ENCODE results near the gene LCE2C.
A peak's percentile ranks its signal among the peaks of the same experiment; 100 is the strongest.
"Not testable (repeated sequence)": the region's sequence is repeated elsewhere in the genome, so short reads cannot be mapped to it uniquely, and the experiment has no call there.

The LCE2C gene, protein sequence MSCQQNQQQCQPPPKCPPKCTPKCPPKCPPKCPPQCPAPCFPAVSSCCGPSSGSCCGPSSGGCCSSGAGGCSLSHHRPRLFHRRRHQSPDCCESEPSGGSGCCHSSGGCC

DNA sequence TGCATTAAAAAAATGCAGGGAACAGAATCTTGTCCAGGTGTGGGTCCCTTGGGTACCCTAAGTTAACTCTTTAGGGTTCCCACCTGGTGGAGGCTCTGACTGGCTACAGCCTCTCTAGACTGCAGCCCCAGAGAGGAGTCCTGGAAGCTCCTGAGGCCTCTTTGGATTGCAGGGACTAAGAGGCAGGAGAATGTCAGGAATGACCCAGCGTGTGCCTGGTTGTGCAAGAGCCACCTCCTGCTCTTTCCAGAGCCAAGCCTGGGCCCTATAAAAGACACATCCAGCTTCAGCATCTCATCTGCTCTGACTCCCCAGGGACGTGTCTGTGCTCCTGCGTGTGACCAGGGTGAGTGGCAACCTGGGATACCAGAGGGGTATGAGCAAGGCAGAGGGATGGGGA lies at the start of gene LCE2C:
Gene LCE2C (plus strand): TSS at position 297 of the 400 bp plus-strand sequence. CDS start 737 bp downstream, outside the sequence.
- DNase-seq, result not testable (repeated sequence)

DNA sequence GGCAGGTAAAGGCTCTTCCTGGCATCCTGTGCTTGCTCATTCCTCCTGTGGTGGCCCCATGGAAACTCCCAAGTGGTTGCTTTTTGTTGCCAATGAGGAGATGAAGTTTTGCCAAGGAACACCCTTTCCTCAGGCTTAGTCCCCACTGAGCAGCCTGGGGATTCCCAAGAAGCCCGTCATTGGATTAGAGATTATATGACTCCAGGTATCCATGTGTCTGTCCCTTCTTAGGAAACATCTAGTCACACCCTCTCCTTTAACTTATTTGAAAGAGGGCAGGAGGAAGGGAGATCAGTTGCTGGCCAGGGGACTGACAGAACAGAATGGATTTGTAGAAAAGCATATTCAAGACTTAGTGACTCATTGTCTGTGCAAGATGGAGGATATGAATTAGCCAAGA lies 48.3 kb upstream of the LCE2C start:
- no peak for DNase-seq

- DNase-seq, result no peak
Measured at GRCh38 chr1:152630596-152630995, 44.5 kb upstream of the LCE2C start.

DNA sequence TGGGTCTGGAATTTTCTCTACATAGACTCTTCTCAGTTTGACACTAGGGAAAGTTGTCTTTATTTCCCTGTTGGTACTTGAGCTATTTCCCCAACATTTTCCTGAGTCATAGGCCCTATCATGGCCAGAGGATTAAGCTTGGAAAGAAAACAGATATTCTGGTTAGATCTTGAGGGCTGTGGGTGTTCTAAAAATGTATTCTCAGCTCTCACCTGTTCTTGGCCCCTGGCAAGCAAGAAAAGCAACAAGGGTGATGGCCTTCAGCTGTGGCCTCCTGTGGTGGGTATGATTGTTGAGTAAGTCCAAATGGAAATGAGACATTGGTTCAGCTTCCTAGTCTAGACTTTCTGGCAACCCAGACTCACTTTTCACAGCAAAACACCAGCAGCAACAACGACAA lies 34.7 kb upstream of the LCE2C start:
- DNase-seq, result no peak

GRCh38 chr1:152643945-152644344 lies 31.1 kb upstream of the LCE2C start:
- no peak for DNase-seq

DNA sequence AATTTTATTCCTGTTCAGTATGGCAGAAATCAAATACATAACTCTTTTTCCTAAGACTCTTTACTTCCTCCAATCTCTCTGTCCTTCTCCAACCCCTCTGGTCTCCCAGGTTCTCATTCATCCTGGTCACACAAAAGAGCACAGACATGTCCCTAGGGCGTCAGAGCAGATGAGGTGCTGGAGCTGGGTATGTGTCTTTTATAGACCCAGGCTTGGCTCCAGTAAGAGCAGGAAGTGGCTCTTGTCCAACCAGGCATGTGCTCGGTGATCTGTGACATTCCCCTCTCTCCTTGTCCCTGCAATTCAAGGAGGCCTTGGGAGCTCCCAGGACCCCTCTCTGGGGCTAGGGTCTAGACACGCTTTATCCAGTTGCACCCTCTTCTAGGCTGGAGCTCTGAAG lies 29.9 kb upstream of the LCE2C start:
- no peak for DNase-seq

DNA sequence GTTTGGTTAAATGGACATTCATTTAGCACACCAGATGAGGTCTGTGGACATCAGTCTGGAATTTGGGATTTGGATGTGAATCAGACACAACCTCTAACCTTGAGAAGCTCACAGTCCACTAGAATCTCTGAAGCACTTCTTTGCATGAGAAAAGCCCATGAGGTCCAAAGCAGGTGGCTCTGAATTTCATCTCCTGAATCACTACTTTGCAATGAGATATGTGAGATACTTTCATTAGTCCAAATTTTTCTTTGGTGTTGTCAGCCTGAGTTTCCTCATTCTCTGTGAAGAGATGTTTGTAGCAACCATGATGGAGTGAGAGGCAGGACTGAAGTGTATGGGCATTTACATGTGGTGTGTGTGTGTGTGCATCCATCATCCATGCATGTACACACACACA lies 28.4 kb upstream of the LCE2C start:
- peak; percentile 3 for DNase-seq

- peak; percentile 49 for DNase-seq
Measured at GRCh38 chr1:152654110-152654509, 21.0 kb upstream of the LCE2C start.

GRCh38 chr1:152656459-152656858 lies 18.6 kb upstream of the LCE2C start:
- no peak for DNase-seq

GRCh38 chr1:152657677-152658076 lies 17.4 kb upstream of the LCE2C start:
- no peak for DNase-seq

- no peak for DNase-seq
Measured at GRCh38 chr1:152658649-152659048, 16.4 kb upstream of the LCE2C start.

GRCh38 chr1:152663098-152663497 lies 12.0 kb upstream of the LCE2C start, which contains the start of gene LCE2D:
TSS of gene LCE2D (plus strand) at chr1:152663380. CDS start at chr1:152664106, 726 bp downstream.
- DNase-seq, result no peak

DNA sequence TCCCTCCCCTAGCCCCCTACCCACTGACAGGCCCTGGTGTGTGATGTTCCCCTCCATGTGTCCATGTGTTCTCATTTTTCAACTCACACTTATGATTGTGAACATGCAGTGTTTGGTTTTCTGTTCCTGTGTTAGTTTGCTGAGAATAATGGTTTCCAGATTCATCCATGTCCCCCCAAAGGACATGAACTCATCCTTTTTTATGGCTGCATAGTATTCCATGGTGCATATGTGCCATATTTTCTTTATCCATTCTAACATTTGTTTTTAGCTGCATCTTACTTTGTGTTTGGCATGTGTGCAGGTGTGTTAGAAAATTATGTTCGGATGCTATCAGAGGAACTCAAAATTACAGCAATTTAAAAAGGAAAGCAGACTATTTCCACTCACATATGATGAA lies 8.9 kb upstream of the LCE2C start:
- DNase-seq, result not testable (repeated sequence)

- no peak for DNase-seq
Measured at GRCh38 chr1:152667648-152668047, 7.4 kb upstream of the LCE2C start.

DNA sequence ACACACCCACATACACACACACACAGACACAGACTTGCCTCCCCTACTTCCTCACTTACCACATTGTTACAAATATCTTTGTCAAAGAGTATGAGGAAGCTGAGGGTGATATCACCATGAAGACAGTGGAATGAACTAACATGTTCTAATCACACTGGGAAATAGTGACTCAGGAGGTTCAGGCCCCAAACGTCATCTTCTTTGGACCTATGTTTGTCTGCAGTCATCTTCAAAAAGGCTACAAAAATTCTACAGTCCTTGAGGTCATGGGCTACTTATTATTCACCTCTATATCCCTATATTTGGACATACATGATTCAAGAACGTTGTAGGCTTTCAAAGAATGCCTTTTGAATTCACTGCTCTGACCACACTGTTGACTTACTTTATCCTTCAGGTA lies 2.1 kb upstream of the LCE2C start:
- DNase-seq, result no peak

GRCh38 chr1:152679459-152679858 lies 4.4 kb downstream of the LCE2C start:
- no peak for DNase-seq

DNA sequence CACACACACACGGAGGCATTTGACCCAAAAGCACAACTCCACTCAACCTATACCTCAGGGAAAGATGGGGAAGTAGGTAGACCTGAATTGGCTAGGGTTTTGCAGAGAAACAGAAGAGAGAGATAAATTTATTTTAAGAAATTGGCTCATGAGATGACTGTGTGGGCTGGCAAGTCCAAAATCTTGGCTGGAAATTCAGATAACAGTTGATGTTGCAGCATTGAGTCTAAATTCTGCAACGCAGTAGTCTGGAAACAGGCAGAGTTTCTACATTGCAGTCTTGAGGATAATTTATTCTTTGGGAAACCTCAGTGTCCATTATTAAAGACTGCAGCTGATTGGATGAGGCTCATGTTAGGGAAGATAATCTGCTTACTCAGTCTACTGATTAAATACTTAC lies 6.5 kb downstream of the LCE2C start:
- DNase-seq, result no peak

DNA sequence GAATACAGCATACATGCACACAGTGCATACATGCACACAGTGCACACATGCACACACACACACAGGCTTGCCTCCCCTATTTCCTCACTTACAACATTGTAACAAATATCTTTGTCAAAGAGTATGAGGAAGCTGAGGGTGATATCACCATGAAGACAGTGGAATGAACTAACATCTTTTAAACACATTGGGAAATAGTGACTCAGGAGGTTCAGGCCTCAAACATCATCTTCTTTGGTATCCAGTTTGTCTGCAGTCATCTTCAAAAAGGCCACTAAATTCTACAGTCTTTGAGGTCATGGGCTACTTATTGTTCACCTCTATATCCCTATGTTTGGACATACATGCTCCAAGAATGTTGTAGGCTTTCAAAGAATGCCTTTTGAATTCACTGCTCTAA lies 8.8 kb downstream of the LCE2C start:
- DNase-seq, result no peak

GRCh38 chr1:152685823-152686222 lies 10.7 kb downstream of the LCE2C start, which contains the start of gene LCE2B:
TSS of gene LCE2B (plus strand) at chr1:152686123. CDS start at chr1:152686844, 721 bp downstream.
- not testable (repeated sequence) for DNase-seq

GRCh38 chr1:152697701-152698600 lies 22.9 kb downstream of the LCE2C start, which contains the start of gene LCE2A:
TSS of gene LCE2A (plus strand) at chr1:152698345. CDS start at chr1:152698902, 557 bp downstream.
- DNase-seq, result peak; percentile 36

GRCh38 chr1:152699746-152700145 lies 24.7 kb downstream of the LCE2C start:
- DNase-seq, result no peak

DNA sequence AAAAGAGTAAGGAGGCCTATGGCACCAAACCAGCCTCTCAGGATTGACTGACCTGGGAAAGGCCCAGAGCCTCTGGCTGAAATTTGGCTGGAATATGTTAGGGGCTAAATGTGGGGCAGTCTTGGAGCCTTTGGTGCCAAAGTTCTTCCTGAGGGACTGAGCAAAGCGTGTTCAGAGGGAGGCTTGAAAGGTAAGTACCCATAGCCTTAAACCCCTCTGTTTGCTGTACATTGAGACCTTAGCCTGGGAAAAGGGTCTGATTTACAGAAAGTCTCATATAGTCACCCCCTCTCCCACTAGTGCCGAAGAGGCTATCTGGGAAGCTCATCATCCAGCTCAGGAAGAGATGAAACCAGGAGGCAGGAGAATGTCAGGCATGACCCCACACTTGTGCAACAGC lies 32.8 kb downstream of the LCE2C start, which contains the start of gene LCE4A:
Gene LCE4A (plus strand): TSS at position 301 of the 400 bp plus-strand sequence. CDS start 916 bp downstream, outside the sequence.
- DNase-seq, result no peak

DNA sequence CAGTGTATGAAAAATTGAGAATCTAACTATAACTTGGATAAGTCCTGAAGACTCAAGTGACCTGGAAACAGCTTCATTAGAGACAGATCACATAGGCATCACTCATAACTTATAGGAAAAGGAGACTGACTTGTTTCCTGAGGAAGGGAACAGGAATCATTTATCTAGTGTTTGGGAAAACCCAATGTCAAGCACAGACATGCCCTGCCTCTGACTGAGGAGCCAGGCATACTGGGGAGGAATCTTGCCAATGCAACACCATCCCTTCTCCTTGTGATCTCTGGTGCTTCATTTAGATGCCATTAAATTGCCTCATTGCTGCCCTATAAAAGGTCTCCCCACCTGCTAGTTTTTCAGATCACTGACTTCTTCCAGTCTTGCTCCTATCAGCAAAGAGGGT lies 43.2 kb downstream of the LCE2C start:
- no peak for DNase-seq

GRCh38 chr1:152725261-152725660 lies 50.2 kb downstream of the LCE2C start:
- peak; percentile 51 for DNase-seq
